ENCODE results near the gene INTU. TPM values are rescaled to one million over a fixed set of nuclear protein-coding genes. Genes with fewer than 3 reads are reported as not detected.
A peak's percentile ranks its signal among the peaks of the same experiment; 100 is the strongest.
"Not testable (repeated sequence)": the region's sequence is repeated elsewhere in the genome, so short reads cannot be mapped to it uniquely, and the experiment has no call there.

Gene INTU
- polyA plus RNA-seq (ENCODE audit: insufficient read length), result 8.1 TPM

GRCh38 chr4:127632420-127633403 lies at the start of gene INTU:
TSS of gene INTU (plus strand) at chr4:127632957. CDS start at chr4:127633035, 78 bp downstream.
- peak; percentile 93 for DNase-seq (ENCODE audit: low read depth)

- not testable (repeated sequence) for DNase-seq (ENCODE audit: low read depth)
These were observed 46.3 kb upstream of the INTU start for GRCh38 chr4:127586496-127586895.

GRCh38 chr4:127586922-127587571 lies 45.7 kb upstream of the INTU start:
- no peak for DNase-seq (ENCODE audit: low read depth)

- DNase-seq (ENCODE audit: low read depth), result not testable (repeated sequence)
These were observed 43.6 kb upstream of the INTU start for GRCh38 chr4:127589153-127589552.

- no peak for DNase-seq (ENCODE audit: low read depth)
These were observed 34.1 kb upstream of the INTU start for GRCh38 chr4:127598656-127599055.

- no peak for DNase-seq (ENCODE audit: low read depth)
These were observed 31.7 kb upstream of the INTU start for GRCh38 chr4:127601029-127601428.

GRCh38 chr4:127604949-127605709 lies 27.6 kb upstream of the INTU start:
- DNase-seq (ENCODE audit: low read depth), result no peak

GRCh38 chr4:127606823-127607222 lies 25.9 kb upstream of the INTU start:
- no peak for DNase-seq (ENCODE audit: low read depth)

GRCh38 chr4:127609484-127609883 lies 23.3 kb upstream of the INTU start:
- DNase-seq (ENCODE audit: low read depth), result no peak

- no peak for DNase-seq (ENCODE audit: low read depth)
These were observed 22.3 kb upstream of the INTU start for GRCh38 chr4:127610488-127610887.

GRCh38 chr4:127616898-127617297 lies 15.9 kb upstream of the INTU start:
- DNase-seq (ENCODE audit: low read depth), result no peak

GRCh38 chr4:127618427-127618826 lies 14.3 kb upstream of the INTU start:
- no peak for DNase-seq (ENCODE audit: low read depth)

- DNase-seq (ENCODE audit: low read depth), result no peak
These were observed 10.2 kb upstream of the INTU start for GRCh38 chr4:127622621-127622920.

- no peak for DNase-seq (ENCODE audit: low read depth)
These were observed 9.6 kb upstream of the INTU start for GRCh38 chr4:127622921-127623796.

- no peak for DNase-seq (ENCODE audit: low read depth)
These were observed 9.0 kb upstream of the INTU start for GRCh38 chr4:127623797-127624083.

- DNase-seq (ENCODE audit: low read depth), result no peak
These were observed 8.6 kb upstream of the INTU start for GRCh38 chr4:127624173-127624572.

- DNase-seq (ENCODE audit: low read depth), result no peak
These were observed 3.4 kb upstream of the INTU start for GRCh38 chr4:127629371-127629770.

- DNase-seq (ENCODE audit: low read depth), result no peak
These were observed 2.6 kb upstream of the INTU start for GRCh38 chr4:127630152-127630551.

- no peak for DNase-seq (ENCODE audit: low read depth)
These were observed 1.3 kb upstream of the INTU start for GRCh38 chr4:127631420-127631819.

GRCh38 chr4:127634181-127634580 lies 1.4 kb downstream of the INTU start:
- no peak for DNase-seq (ENCODE audit: low read depth)

GRCh38 chr4:127641524-127641923 lies 8.8 kb downstream of the INTU start:
- DNase-seq (ENCODE audit: low read depth), result no peak

- no peak for DNase-seq (ENCODE audit: low read depth)
These were observed 9.4 kb downstream of the INTU start for GRCh38 chr4:127642169-127642568.
